HG03439 (cell line): ENCODE results near the gene FADS3.
A peak's percentile ranks its signal among the peaks of the same experiment; 100 is the strongest.

Experiments used
- ATAC-seq: cut with Tn5 transposase; IDR thresholded peaks from one replicate; pipeline ENCODE4 v1.9.1; 2021; ENCODE audit warnings: mild to moderate bottlenecking, moderate library complexity; ENCODE audit not compliant: unreplicated experiment

The FADS3 gene

DNA sequence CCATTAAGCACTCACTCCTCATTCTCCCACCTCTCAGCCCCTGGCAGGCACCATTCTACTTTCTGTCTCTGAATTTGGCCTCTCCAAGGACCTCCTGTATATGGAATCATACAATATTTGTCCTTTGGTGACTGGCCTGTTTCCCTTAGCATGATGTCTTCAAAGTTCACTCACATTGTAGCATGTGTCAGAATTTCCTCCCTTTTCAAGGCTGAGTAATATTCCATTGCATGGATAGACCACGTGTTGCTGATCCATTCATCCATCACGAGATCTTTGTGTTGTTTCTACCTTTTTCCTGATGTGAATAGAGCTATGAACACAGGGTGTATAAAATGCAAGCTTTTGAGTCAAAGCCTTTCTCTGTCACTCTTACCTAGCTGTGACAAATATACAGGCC lies 51.6 kb downstream of the FADS3 start:
- no peak for ATAC-seq

DNA sequence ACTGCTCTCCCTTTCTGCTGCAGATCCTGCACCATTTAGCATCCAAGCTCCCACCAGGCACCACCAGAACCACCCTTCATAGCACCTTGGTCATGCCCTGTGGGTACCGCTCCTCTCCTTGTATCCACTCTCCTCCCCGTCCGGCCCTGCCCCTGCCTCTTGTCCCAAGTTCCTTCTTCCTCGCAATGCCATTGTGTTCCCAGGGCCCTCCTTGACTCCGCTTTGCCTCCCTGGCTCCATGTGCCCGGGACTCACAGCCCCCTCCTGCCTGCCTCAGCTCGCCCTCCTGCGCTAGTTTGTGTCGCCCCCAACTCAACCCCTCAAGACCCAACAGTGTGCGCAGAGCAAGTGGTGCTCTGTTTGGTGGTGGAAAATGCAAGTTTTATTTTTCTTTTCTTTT lies 52.4 kb downstream of the FADS3 start:
- no peak for ATAC-seq

DNA sequence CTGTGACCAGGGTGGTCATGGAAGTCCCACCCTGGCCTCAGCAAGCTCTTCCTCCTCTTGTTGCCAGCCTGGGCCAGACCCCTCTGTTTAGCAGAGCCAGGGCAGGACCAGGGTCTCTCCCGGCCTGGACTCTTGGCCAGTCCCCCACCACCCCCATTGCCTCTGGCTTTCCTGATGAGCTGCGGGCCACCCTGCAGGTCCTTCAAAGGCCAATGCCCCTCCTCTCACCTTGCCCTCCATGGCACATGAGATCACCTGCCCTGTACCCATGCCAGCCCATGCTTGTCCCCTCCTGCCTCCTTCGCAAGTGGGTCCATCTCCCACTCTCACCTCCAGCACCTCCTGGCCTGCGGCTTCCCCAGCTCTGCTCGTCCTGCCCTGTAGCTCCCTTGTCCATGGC lies 52.8 kb downstream of the FADS3 start:
- ATAC-seq = no peak

DNA sequence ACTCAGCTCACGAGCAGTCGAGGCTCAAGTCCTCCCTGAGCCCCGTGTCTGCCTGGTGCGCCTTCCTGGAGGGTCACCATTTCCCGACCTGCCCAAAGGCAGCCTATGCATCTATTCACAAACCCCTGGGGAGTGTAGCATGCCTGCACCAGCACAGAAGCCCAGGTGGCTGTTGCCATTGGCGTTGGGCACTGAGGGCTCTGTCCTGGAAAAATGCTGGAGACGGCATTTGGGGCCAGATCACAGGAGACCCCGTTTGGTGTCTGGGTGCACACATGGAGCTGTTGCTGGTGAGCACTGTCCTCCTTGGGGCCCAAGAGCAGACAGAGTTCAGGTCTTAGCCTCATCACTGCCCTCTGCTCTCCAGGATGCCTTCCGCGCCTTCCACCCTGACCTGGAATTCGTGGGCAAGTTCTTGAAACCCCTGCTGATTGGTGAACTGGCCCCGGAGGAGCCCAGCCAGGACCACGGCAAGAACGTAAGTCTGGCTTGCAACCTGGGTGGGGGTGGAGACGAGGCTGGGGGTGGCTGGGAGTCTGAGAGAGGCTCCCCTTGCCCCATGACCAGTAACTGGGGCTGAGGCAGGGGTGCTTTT lies 53.8 kb downstream of the FADS3 start:
- ATAC-seq = no peak

GRCh38 chr11:61836193-61836592 lies 55.2 kb downstream of the FADS3 start:
- no peak for ATAC-seq

DNA sequence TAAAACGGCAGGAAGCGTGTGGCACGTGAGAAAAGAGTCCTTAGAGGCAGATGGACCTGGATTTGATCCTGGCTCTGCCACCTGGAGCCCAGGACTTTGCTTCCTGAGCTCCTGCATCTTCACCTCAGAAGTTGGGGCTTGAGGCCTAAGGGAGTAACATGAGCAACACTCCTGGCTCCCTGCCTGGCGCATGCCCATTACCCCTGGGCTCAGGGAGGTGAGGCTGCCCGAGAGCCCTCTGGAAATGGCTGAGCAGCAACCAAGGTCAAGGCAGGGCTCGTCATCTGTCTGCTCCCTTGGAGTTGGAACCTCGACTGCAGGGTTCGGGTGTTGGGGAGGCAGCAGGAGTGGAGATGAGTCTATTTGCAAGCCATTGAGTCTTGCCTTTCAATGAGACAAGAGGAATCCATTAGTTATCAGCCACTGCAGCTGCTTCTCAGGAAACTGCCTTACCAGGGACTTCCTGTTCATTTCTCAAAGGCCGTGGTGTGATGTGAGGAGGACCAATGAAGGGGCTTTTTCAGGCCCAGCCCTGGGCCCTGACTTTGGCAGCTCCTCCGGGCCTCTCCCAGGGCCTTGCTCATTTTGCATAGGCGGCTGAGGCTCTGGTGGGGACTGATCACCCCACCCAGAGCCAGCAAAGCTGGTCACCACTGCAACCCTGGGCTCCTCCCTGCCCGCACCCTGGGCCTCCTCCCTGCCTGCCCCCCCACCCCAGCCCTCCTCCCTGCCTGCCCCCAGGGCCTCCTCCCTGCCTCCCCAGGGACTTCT lies 56.9 kb downstream of the FADS3 start:
- peak; percentile 82 for ATAC-seq

GRCh38 chr11:61833926-61834277 lies 57.4 kb downstream of the FADS3 start:
- ATAC-seq = no peak

- ATAC-seq = no peak
These were observed 57.9 kb downstream of the FADS3 start for GRCh38 chr11:61833471-61833870.

- no peak for ATAC-seq
These were observed 58.6 kb downstream of the FADS3 start for GRCh38 chr11:61832754-61833153.

- ATAC-seq = no peak
These were observed 59.1 kb downstream of the FADS3 start for GRCh38 chr11:61832207-61832606.

DNA sequence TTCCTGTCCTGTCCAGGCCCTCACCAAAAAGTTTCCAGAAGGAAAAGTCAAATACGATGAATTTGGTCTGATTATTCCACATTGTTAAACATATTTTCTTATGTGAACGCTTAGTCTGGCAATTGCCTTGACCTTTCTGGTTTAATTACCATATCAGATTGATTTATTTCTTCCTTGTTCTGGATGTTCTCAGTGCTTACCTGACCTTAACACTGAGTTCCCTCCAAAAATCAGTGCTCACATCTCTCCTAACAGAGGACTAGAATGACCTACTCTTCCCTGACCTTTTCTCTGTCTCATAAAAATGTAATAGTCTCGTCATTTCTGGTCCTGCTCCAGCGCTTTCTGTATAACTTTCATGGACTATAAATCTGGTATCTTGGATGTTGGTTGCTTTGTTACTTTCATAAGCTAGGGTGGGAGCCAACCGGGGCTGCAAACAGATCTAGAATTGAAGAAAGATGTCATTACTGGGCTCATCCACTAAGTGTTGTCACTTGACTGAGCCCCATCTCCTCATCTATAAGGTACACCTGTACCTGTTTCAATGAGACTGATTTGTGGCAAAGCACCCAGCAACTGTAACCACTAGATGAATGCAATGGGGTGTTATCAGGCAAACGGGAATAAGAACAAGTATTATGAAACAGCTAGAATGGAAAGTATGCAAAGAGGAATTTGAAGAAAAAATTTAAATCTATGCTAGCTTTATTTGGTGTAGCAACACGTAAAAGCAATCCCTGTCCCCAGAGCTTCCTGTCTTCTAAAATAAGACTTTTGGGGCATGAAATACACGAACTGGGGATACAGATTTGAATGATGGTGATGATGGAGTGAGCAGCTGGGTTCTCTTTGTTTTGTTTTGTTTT lies 60.9 kb downstream of the FADS3 start:
- no peak for ATAC-seq

GRCh38 chr11:61829806-61830205 lies 61.5 kb downstream of the FADS3 start:
- ATAC-seq = no peak

- ATAC-seq = peak; percentile 30
These were observed 62.5 kb downstream of the FADS3 start for GRCh38 chr11:61828629-61829407.

DNA sequence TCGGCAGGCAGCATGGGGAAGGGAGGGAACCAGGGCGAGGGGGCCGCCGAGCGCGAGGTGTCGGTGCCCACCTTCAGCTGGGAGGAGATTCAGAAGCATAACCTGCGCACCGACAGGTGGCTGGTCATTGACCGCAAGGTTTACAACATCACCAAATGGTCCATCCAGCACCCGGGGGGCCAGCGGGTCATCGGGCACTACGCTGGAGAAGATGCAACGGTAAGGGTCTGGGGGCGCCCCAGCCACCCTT lies 63.0 kb downstream of the FADS3 start:
- ATAC-seq = no peak

DNA sequence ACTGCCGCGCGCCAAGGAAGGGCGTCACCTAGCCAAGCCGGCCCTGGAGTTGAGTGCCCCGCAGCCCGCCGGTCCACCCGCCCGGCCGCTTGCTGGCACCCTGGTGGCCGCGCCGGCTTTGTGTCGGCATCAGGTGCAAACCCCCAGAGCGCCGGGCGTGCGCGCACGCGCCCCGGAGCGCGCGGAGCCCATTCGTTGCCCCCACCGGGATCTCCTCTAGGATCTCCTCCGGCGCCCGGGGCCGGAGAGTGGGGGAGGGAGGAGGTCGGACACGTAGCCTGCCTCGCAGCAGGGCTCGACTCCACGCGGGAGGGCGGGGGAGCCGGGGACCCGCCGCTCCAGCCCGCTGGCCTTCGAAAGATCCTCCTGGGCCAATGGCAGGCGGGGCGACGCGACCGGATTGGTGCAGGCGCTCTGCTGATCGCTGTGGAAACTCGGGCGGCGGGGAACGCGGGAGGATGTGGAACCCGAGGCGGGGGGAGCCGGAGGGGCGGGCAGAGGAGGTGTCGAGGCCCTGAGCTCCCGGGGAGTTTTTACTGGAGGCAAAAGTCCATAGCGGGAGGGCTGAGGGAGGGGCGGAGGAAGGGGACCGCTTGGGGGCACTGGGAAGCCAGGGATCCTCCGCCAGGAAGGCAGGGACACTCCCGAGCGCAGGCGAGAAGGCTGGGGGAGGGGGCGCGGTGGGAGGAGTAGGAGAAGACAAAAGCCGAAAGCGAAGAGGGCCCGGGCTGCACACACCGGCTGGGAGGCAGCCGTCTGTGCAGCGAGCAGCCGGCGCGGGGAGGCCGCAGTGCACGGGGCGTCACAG lies 63.6 kb downstream of the FADS3 start, which contains the start of gene FADS2:
Gene FADS2 (plus strand): TSS at position 730 of the 808 bp plus-strand sequence. CDS start 91 bp downstream, outside the sequence.
- ATAC-seq = peak; percentile 70

- no peak for ATAC-seq
These were observed 64.3 kb downstream of the FADS3 start for GRCh38 chr11:61826930-61827570.
